ENCODE data around the gene HDAC4. TPM values are rescaled to one million over a fixed set of nuclear protein-coding genes. Genes with fewer than 3 reads are reported as not detected.

Gene HDAC4
- total and polyA plus RNA-seq, 9 of the 15 experiments (the other 6 are each of a cell fraction or from before 2014, with no cell fraction given) = 0.11 to 20.2 (median 4.0) TPM

GRCh38 chr2:239245872-239246721 is 154.7 kb downstream of the HDAC4 start:
- no peak overlapping the region for H2AFZ ChIP-seq (ENCODE audit: low read depth, low read length)
- no peak for TF ChIP-seq NFRKB (IDR thresholded peaks at IDR 0.05; ENCODE audit: low read depth)
- no peak for TF ChIP-seq NCOR1 (IDR thresholded peaks at IDR 0.05)
- TF ChIP-seq ZNF785 (CRISPR knock-in tag; IDR thresholded peaks at IDR 0.05) = no peak
- no peak for TF ChIP-seq THAP7 (CRISPR knock-in tag; IDR thresholded peaks at IDR 0.05)
- TF ChIP-seq, protein P1, sequence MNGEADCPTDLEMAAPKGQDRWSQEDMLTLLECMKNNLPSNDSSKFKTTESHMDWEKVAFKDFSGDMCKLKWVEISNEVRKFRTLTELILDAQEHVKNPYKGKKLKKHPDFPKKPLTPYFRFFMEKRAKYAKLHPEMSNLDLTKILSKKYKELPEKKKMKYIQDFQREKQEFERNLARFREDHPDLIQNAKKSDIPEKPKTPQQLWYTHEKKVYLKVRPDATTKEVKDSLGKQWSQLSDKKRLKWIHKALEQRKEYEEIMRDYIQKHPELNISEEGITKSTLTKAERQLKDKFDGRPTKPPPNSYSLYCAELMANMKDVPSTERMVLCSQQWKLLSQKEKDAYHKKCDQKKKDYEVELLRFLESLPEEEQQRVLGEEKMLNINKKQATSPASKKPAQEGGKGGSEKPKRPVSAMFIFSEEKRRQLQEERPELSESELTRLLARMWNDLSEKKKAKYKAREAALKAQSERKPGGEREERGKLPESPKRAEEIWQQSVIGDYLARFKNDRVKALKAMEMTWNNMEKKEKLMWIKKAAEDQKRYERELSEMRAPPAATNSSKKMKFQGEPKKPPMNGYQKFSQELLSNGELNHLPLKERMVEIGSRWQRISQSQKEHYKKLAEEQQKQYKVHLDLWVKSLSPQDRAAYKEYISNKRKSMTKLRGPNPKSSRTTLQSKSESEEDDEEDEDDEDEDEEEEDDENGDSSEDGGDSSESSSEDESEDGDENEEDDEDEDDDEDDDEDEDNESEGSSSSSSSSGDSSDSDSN (IDR thresholded peaks at IDR 0.05; ENCODE audit: borderline replicate concordance in 1 of 2, low read depth in 2 of 2, low read length in 2 of 2) = no peak
- no peak for TF ChIP-seq ATF1 (CRISPR knock-in tag; IDR thresholded peaks at IDR 0.05)
- TF ChIP-seq ATF1 (tag; IDR thresholded peaks at IDR 0.05) = no peak
- TF ChIP-seq, protein P2, sequence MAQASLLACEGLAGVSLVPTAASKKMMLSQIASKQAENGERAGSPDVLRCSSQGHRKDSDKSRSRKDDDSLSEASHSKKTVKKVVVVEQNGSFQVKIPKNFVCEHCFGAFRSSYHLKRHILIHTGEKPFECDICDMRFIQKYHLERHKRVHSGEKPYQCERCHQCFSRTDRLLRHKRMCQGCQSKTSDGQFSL (CRISPR knock-in tag; IDR thresholded peaks at IDR 0.05) = no peak
- TF ChIP-seq, protein P2 (tag; IDR thresholded peaks at IDR 0.05) = no peak
- no peak for TF ChIP-seq SP1 (CRISPR knock-in tag; IDR thresholded peaks at IDR 0.05)
- TF ChIP-seq, protein P3, sequence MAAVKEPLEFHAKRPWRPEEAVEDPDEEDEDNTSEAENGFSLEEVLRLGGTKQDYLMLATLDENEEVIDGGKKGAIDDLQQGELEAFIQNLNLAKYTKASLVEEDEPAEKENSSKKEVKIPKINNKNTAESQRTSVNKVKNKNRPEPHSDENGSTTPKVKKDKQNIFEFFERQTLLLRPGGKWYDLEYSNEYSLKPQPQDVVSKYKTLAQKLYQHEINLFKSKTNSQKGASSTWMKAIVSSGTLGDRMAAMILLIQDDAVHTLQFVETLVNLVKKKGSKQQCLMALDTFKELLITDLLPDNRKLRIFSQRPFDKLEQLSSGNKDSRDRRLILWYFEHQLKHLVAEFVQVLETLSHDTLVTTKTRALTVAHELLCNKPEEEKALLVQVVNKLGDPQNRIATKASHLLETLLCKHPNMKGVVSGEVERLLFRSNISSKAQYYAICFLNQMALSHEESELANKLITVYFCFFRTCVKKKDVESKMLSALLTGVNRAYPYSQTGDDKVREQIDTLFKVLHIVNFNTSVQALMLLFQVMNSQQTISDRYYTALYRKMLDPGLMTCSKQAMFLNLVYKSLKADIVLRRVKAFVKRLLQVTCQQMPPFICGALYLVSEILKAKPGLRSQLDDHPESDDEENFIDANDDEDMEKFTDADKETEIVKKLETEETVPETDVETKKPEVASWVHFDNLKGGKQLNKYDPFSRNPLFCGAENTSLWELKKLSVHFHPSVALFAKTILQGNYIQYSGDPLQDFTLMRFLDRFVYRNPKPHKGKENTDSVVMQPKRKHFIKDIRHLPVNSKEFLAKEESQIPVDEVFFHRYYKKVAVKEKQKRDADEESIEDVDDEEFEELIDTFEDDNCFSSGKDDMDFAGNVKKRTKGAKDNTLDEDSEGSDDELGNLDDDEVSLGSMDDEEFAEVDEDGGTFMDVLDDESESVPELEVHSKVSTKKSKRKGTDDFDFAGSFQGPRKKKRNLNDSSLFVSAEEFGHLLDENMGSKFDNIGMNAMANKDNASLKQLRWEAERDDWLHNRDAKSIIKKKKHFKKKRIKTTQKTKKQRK (IDR thresholded peaks at IDR 0.05; ENCODE audit: borderline replicate concordance, low read depth, low read length) = no peak
- no peak for TF ChIP-seq SRSF7 (optimal IDR thresholded peaks at IDR 0.05; ENCODE audit: low read depth, low read length)

More at GRCh38 chr2:239245872-239246721, 154.7 kb downstream of the HDAC4 start:
- no peaks in the 10 kb centered on the region for H3K9me1 ChIP-seq (ENCODE audit: control insufficient read depth, insufficient read depth, low read length)
- no peaks in the 10 kb centered on the region for H3K36me3 ChIP-seq (ENCODE audit: control insufficient read depth, insufficient read depth, low read length)
- BruUV-seq (replicated peaks) = no TSS peak
- ChIA-PET POLR2A (no interaction called here), CTCF (ENCODE audit: low intra/inter-chr PET ratio) (no interaction called here)
- intact Hi-C loops (cut with micrococcal nuclease) = no loop called here
- peaks cover 2 to 21% of the 10 kb centered on the region in 2 experiments; a peak in 3 of 5 replicates for H3K4me1 ChIP-seq (replicated peaks in 1 of 2; ENCODE audit: control insufficient read depth in 2 of 2, insufficient read depth in 2 of 2, low read length in 2 of 2)
- no peak overlapping the region for H3K4me3 ChIP-seq
- no peak for DNase-seq (ENCODE audit: extremely low read depth in 1 of 4, low spot score in 3 of 4)
- no peak overlapping the region for H3K4me2 ChIP-seq (ENCODE audit: insufficient read depth, low read length)
- in situ Hi-C loops (cut with MboI) = no loop called here
- no peak overlapping the region for H3K9ac ChIP-seq (ENCODE audit: insufficient read depth in 1 of 2, low read depth in 2 of 2, low read length in 2 of 2)
- peaks cover 2% of the 10 kb centered on the region; the same call in 1 of the 2 replicates for H4K20me1 ChIP-seq (replicated peaks; ENCODE audit: control insufficient read depth, insufficient read depth, low read length)
- H3K27ac ChIP-seq (ENCODE audit: extremely low read depth, low read depth, low read length) = no peak overlapping the region
- 87% methylated on average over 16 of the region's 41 CpGs for WGBS (ENCODE audit: insufficient coverage, low coverage, missing lambda C conversion rate)
- ATAC-seq = no peak
- peaks cover 1% of the 10 kb centered on the region; the same call in 2 of the 3 replicates for H3K79me2 ChIP-seq (ENCODE audit: control insufficient read depth, insufficient read depth, low read length)
- no peaks in the 10 kb centered on the region for H3K9me3 ChIP-seq (replicated peaks; ENCODE audit: control insufficient read depth, insufficient read depth, low read depth, low read length)
- FAIRE-seq = no peak
- H3K27me3 ChIP-seq (ENCODE audit: control insufficient read depth in 2 of 2, insufficient read depth in 2 of 2, low read length in 2 of 2) = no peaks in the 10 kb centered on the region
